ENCODE measurements around the gene MLLT3.

- no peak for TF ChIP-seq CTCF (IDR thresholded peaks at IDR 0.05; ENCODE audit: insufficient read depth, low read length, poor library complexity, severe bottlenecking)
- TF ChIP-seq EZH2phosphoT487 (conservative IDR thresholded peaks at IDR 0.05; ENCODE audit: low read length) = no peak
Measured at GRCh38 chr9:20500101-20500500, 122.2 kb downstream of the MLLT3 start.

Measured in SU-DHL-6 (cell line).